ENCODE data around the gene HTR6.

DNA sequence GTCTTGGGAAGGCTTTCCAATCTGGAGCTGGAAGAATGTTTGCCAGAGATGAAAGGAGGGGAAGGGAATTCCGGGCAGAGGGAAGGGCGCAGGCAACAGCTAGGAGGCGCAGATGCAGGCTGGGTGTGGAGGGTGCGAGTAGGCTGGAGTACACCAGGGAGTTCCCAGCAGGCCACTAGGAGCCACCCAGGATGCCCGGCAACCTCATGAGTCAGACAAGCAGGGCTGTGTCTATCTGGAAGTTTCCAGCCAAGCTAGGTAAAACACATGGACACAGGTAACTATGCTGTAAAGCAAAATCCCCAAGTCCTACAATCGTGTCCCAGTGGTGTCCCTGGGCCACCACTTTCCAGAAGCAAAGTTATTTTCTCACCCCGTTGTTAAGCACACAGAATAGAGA lies 21.6 kb upstream of the HTR6 start:
- TF ChIP-seq, protein P1, sequence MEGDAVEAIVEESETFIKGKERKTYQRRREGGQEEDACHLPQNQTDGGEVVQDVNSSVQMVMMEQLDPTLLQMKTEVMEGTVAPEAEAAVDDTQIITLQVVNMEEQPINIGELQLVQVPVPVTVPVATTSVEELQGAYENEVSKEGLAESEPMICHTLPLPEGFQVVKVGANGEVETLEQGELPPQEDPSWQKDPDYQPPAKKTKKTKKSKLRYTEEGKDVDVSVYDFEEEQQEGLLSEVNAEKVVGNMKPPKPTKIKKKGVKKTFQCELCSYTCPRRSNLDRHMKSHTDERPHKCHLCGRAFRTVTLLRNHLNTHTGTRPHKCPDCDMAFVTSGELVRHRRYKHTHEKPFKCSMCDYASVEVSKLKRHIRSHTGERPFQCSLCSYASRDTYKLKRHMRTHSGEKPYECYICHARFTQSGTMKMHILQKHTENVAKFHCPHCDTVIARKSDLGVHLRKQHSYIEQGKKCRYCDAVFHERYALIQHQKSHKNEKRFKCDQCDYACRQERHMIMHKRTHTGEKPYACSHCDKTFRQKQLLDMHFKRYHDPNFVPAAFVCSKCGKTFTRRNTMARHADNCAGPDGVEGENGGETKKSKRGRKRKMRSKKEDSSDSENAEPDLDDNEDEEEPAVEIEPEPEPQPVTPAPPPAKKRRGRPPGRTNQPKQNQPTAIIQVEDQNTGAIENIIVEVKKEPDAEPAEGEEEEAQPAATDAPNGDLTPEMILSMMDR (IDR thresholded peaks at IDR 0.05; ENCODE audit: low read length), result no peak
- no peak for TF ChIP-seq EZH2phosphoT487 (IDR thresholded peaks at IDR 0.05; ENCODE audit: low read length)

Measured in MM.1S (cell line).